IPS-20b (cell line): Measurements from ENCODE around the gene RAB6D.
"Not testable (repeated sequence)": the region's sequence is repeated elsewhere in the genome, so short reads cannot be mapped to it uniquely, and the experiment has no call there.

Source experiments
- H3K27ac ChIP-seq: one replicate; pipeline ENCODE4 v1.5.1; 2013; ENCODE audit warnings: low read length
- H3K27me3 ChIP-seq: 2 replicates; pipeline ENCODE4 v1.6.1; 2013; ENCODE audit warnings: mild to moderate bottlenecking, low read length, inconsistent platforms; ENCODE audit not compliant: insufficient read depth
- H3K36me3 ChIP-seq: 2 replicates; pipeline ENCODE4 v1.6.1; 2013; ENCODE audit warnings: low read depth, mild to moderate bottlenecking, inconsistent platforms, low read length, moderate library complexity; ENCODE audit not compliant: insufficient read depth
- H3K4me1 ChIP-seq: 2 replicates; pipeline ENCODE4 v1.6.1; 2013; ENCODE audit warnings: mild to moderate bottlenecking, control low read depth, inconsistent platforms, low read length, moderate library complexity; ENCODE audit not compliant: insufficient read depth
- H3K4me3 ChIP-seq: 2 replicates; pipeline ENCODE4 v1.5.1; 2013; ENCODE audit warnings: mild to moderate bottlenecking, low read length, inconsistent platforms
- H3K9ac ChIP-seq: 2 replicates; pipeline ENCODE4 v1.6.1; 2013; ENCODE audit warnings: low read depth, mild to moderate bottlenecking, inconsistent platforms, low read length, moderate library complexity
- H3K9me3 ChIP-seq: 2 replicates; pipeline ENCODE4 v1.6.1; 2013; ENCODE audit warnings: mild to moderate bottlenecking, low read depth, low read length, inconsistent platforms; ENCODE audit not compliant: insufficient read depth

The RAB6D gene

DNA sequence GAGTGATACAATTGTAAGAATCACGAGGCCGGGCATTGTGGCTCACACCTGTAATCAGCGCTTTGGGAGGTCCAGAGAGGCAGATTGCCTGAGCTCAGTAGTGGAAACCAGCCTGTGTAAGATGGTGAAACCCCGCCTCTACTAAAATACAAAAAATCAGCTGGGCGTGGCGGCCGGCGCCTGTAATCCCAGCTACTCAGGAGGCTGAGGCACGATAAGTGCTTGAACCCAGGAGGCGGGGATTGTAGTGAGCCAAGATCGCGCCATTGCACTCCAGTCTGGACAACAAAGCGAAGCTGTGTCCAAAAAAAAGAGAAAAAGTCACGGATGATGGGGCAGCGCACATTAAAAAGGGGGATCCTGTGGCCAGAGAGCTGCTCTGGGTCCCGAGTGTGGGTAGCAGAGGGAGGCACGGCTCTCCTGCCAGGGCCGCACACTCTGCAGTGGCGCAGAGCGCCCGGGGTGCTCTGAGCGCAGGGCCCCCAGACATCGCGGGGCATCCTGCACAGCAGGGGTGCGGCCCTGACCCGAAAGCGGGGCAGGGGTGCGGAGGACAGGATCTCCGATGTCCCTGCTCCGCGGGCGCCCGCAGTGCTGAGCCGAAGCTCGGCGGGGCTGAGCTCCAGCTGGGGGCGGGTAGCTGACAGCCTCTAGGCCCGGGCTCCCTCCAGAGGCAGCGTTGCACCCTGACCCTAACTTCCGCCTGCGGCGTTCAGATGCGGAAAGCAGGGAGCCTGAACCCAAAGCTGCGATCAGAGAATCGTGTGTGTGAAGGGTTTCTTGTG is 30.4 kb upstream of the RAB6D start:
- no peaks in the 10 kb centered on the region for H3K36me3 ChIP-seq
- H3K9ac ChIP-seq, result peak overlapping the region; percentile 27; the same call in 1 of the 2 replicates
- H3K27me3 ChIP-seq, result peaks cover 29% of the 10 kb centered on the region
- no peak overlapping the region for H3K27ac ChIP-seq
- no peaks in the 10 kb centered on the region for H3K9me3 ChIP-seq
- H3K4me3 ChIP-seq, result peak overlapping the region; percentile 63
- H3K4me1 ChIP-seq, result no peaks in the 10 kb centered on the region

DNA sequence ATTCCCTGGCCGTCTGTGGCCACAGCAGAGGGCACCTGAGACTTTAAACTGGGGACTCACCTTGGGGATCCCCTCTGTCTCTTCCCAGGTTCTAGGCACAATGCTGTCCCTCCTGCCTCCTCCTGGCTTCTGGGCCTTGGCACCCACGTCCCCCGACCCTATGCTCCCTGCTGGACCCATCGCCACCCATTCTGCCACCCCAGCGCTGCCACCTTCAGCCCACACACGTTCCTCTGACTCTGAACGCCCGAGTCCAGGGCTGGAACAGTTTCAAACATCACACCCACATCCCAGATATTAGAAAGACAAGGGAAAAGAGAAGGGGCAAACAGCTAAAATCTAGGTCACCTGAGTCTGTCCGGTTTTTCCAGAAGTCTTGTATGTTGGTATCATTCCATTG is 28.0 kb upstream of the RAB6D start:
- H3K27me3 ChIP-seq, result peaks cover 25% of the 10 kb centered on the region
- H3K4me3 ChIP-seq, H3K9me3 ChIP-seq, H3K9ac ChIP-seq, H3K4me1 ChIP-seq, H3K27ac ChIP-seq, H3K36me3 ChIP-seq: not testable (repeated sequence)

DNA sequence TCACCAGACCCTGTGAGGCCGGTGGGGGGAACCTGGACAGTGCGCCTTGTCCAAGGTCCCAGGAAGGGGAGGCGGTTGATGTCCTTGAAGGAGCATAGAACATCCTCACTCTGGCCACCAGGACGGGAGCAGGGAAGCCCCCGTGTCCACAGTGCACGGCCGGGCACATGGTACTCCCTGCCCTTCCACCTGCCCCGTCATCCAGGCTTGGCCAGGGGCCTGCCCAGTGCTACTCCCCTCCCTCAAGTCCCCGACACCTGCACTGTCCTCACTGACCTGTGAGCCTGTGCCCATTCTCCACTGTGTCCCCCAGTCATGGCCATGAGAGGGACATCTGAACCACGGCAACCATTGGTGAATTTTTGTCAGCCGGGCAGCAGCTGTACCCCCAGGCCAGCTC is 27.5 kb upstream of the RAB6D start:
- H3K27ac ChIP-seq, H3K36me3 ChIP-seq, H3K4me3 ChIP-seq, H3K9me3 ChIP-seq, H3K4me1 ChIP-seq, H3K9ac ChIP-seq: not testable (repeated sequence)
- peaks cover 24% of the 10 kb centered on the region for H3K27me3 ChIP-seq

DNA sequence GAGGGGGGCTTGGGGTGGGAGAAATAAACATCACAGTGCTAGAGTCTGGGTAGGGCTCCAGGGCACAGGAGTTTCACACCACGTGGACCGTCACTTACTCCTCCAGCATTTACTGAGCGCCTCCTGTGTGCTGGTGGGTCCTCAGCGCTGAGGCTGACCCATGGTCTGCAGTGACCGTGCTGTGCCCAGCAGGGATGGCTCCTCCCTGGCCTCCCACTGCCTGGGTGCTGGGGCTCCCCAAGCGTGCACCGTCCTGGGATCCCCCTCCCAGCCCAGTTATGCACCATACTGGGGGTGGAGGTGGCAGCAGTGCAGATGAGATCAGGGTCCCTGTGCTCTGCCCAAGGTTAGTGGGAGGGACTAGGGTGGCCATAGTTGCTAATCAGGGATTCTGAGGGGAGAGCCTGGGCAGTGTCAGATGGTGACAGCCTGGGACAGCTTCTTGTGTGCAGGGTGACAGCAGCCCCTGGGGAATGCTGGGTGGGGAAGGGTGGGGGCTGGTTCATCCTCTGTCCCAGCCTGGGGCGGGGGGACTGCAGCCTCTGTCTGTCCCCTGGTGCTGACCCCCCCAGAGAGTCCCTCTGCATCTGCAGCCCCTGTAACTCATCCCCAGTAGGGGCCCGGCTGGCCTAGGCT is 26.6 kb upstream of the RAB6D start:
- H3K27me3 ChIP-seq, result peaks cover 19% of the 10 kb centered on the region
- not testable (repeated sequence) for H3K4me1 ChIP-seq, H3K9me3 ChIP-seq, H3K27ac ChIP-seq, H3K4me3 ChIP-seq, H3K36me3 ChIP-seq, H3K9ac ChIP-seq

DNA sequence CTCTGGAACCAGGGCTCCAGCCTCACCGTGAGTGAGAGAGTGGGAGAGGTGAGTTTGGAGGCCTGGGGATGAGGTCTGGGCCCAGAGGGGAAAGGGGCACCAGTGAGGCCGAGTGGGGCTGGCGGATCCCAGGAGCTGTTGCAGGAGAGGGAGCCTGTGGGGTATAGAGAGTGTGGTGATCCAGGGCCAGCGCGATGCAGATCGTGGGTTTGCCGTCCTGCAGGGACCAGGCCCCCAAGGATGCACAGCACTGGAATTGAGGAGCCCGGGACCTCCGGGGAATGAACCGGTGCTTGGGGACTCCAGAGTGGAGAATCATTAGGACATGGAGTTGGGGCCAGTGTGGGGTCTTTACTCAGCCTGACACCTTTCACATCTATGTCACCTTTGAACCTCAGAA is 25.7 kb upstream of the RAB6D start:
- no peaks in the 10 kb centered on the region for H3K4me1 ChIP-seq
- no peak overlapping the region for H3K4me3 ChIP-seq
- peaks cover 9% of the 10 kb centered on the region for H3K27me3 ChIP-seq
- no peaks in the 10 kb centered on the region for H3K36me3 ChIP-seq
- H3K9ac ChIP-seq, result no peak overlapping the region
- no peak overlapping the region for H3K27ac ChIP-seq
- H3K9me3 ChIP-seq, result no peaks in the 10 kb centered on the region

DNA sequence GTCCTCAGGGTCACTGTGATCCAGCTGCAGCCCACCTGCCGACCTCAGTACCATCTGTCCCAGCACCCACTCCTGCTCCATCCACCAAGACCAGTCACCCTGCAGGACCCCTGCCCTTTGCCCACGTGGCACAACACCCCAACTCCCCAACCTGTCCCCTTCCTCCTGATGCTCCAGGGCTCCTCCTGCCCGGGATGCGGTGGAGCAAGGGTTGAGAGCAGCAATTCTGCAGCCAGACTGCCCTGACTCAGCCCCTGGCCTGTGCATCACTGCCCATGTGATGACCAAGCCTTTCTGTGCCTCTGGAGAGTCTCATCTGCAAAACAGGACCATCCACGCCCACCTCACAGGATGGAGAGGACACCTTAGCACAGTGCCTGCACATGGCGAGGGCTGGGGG is 24.9 kb upstream of the RAB6D start:
- H3K4me1 ChIP-seq, H3K4me3 ChIP-seq, H3K9ac ChIP-seq, H3K27me3 ChIP-seq, H3K9me3 ChIP-seq, H3K36me3 ChIP-seq, H3K27ac ChIP-seq: not testable (repeated sequence)

DNA sequence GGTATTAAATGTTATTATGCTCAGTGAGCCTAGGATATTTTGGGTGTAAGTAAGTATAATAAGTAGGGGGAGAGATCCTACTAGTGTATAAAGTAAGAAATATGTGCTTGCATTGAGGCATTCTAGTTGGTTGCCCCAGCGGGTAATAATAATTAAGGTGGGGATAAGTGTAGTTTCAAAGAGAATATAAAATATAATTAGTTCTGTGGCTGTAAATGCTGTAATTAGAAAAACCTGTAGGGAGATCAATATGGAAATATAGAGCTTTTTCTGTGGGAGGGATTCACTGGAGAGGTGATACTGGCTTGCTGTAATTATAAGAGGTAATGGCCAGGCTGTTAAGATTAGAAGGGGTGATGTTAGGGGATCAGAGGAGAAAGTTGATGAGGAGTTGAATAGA is 9.1 kb upstream of the RAB6D start:
- H3K4me1 ChIP-seq, H3K27ac ChIP-seq, H3K9ac ChIP-seq, H3K27me3 ChIP-seq, H3K36me3 ChIP-seq, H3K9me3 ChIP-seq, H3K4me3 ChIP-seq: not testable (repeated sequence)

DNA sequence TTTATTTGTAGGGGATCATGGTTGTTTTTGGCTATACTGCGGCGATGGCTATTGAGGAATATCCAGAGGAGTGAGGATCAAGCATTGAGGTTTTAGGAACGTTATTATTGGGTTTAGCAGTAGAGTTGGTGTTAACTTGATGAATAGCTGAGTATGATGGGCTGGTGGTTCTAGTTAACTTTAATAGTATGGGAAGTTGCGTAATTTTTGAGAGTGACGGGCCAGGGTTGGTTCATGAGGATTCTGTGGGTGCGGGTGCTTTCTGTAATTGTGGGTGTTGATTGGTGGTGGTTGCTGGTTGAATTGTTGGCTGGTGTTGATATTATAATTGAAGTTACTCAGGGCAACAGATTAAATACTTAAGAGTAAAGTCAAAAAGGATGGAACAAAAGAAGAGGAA is 6.0 kb upstream of the RAB6D start:
- Histone ChIP-seq H3K4me3 (no peak overlapping the region), H3K36me3 (no peaks in the 10 kb centered on the region), H3K4me1 (no peaks in the 10 kb centered on the region), H3K9ac (no peak overlapping the region), H3K9me3 (no peaks in the 10 kb centered on the region), H3K27me3 (peaks cover 7% of the 10 kb centered on the region), H3K27ac (no peak overlapping the region)

DNA sequence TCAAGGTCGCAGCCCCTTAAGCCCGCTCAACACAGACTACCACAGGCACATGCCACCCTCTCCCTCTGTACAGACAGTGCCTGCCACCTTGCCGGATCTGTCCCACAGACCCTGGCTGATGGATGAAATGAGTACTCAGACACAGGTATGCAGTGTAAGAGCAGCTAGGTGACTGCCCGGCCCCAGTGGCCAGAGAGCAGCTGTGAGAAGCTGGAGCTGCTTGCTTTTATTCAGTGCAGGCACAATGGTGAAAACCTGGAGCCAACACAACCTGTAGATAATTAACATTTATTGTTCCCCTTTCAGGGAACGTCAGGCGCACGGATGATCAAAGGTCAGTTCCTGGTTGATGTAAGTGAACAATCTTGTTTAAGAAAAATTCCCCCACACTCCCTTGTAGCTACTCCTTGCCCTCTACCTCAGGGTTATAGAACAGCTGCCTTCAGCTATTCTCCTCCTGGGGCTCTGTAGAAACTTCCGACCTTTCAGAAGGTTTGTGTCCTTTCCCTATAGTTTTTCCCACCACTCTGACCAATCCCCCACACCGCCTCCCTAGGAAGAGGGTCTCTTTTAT is 4.6 kb upstream of the RAB6D start:
- not testable (repeated sequence) for H3K4me1 ChIP-seq, H3K9ac ChIP-seq, H3K27ac ChIP-seq, H3K9me3 ChIP-seq, H3K4me3 ChIP-seq, H3K36me3 ChIP-seq
- H3K27me3 ChIP-seq, result peaks cover 20% of the 10 kb centered on the region

DNA sequence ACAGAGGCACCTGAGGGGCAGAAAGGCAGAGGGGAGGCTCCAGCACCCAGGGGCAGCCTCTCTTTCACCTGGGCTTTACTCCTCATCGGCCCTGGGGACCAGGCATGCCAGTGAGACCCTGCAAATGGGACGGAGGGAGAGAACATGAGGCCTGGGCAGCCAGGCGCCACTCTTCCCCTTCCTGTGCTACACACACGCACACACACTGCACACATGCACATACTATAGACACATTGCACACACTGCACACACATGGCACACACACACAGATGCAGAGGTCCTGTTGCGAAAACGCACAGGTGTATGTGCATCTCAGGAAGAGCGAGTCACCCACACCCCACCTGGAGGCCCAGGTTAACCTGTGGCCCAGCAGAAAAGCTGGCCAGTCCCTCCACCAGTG is 3.4 kb upstream of the RAB6D start:
- Histone ChIP-seq H3K4me3 (no peak overlapping the region), H3K27ac (no peak overlapping the region), H3K27me3 (peaks cover 31% of the 10 kb centered on the region), H3K4me1 (no peaks in the 10 kb centered on the region), H3K36me3 (no peaks in the 10 kb centered on the region), H3K9me3 (no peaks in the 10 kb centered on the region), H3K9ac (no peak overlapping the region)

DNA sequence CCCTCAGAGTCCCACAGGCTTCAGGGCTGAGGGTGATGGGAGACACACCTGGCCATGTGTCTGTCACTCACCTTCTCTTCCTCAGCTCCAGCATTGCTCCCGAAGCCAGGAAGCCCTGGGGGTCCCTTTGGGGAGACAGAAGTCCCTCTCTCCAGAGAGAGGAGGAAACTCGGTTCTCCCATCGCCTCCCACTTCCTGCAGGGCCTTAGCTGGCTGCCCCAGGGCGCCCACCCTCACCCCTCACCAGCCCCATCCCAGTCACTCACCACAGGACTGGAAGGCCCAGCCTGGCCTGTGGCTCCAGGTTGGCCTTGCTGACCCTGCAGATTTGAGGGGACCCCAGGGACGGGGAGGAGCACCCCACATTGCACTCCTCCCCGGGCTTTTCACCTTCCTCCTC is 2.7 kb upstream of the RAB6D start:
- no peak overlapping the region for H3K27ac ChIP-seq
- H3K4me3 ChIP-seq, result no peak overlapping the region

DNA sequence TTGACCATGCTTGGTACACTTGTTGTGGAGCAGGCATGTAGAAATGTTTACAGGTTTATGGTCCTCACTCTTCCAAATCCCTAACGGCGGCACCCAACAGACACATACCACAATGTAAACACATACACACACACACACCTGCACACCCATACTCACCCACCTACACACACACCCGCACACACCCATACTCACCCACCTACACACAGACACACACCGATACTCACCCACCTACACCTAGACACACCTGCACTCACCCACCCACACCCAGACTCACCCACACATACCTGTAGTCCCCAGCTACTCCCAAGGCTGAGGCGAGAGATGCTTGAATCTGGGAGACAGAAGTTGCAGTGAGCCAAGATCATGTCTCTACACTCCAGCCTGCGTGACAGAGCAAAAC is 1.5 kb upstream of the RAB6D start:
- Histone ChIP-seq H3K9me3 (no peaks in the 10 kb centered on the region), H3K4me1 (no peaks in the 10 kb centered on the region), H3K27me3 (peaks cover 41% of the 10 kb centered on the region), H3K4me3 (no peak overlapping the region), H3K36me3 (no peaks in the 10 kb centered on the region), H3K27ac (no peak overlapping the region), H3K9ac (no peak overlapping the region)

More for the DNA sequence above, 2.7 kb upstream of the RAB6D start:
- H3K9ac ChIP-seq, result no peak overlapping the region
- H3K4me1 ChIP-seq, result no peaks in the 10 kb centered on the region
- no peaks in the 10 kb centered on the region for H3K9me3 ChIP-seq
- no peaks in the 10 kb centered on the region for H3K36me3 ChIP-seq
- peaks cover 38% of the 10 kb centered on the region for H3K27me3 ChIP-seq
